Inflammatory macrophage (primary cell): ENCODE measurements around the gene SCN9A.
"Not testable (repeated sequence)": the region's sequence is repeated elsewhere in the genome, so short reads cannot be mapped to it uniquely, and the experiment has no call there.

Experiments used
- DNase-seq, 2 donors: peaks; one replicate each; pipeline ENCODE4 v3.0.0-alpha.2; 2020 to 2022

Gene SCN9A

GRCh38 chr2:166332106-166332505 lies 43.6 kb downstream of the SCN9A start:
- DNase-seq = no peak

GRCh38 chr2:166331468-166331867 lies 44.3 kb downstream of the SCN9A start:
- DNase-seq = no peak

GRCh38 chr2:166329465-166329864 lies 46.3 kb downstream of the SCN9A start:
- no peak for DNase-seq

- no peak for DNase-seq
Measured at GRCh38 chr2:166328147-166328546, 47.6 kb downstream of the SCN9A start.

DNA sequence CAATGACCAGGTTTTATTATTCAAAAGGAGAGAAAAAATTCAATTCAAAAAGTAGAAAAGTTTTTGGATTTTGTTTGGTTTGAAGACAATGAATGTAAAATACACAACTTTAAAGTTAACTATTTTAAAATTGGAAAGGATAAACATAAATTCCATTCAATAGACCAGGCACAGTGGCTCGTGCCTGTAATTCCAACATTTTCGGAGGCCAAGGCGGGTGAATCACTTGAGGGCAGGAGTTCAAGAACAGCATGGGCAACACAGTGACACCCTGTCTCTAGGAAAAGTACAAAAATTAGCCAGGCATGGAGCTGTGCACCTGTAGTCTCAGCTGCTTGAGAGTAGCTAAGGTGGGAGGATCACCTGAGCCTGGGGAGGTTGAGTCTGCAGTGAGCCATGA lies 54.7 kb downstream of the SCN9A start:
- no peak for DNase-seq

DNA sequence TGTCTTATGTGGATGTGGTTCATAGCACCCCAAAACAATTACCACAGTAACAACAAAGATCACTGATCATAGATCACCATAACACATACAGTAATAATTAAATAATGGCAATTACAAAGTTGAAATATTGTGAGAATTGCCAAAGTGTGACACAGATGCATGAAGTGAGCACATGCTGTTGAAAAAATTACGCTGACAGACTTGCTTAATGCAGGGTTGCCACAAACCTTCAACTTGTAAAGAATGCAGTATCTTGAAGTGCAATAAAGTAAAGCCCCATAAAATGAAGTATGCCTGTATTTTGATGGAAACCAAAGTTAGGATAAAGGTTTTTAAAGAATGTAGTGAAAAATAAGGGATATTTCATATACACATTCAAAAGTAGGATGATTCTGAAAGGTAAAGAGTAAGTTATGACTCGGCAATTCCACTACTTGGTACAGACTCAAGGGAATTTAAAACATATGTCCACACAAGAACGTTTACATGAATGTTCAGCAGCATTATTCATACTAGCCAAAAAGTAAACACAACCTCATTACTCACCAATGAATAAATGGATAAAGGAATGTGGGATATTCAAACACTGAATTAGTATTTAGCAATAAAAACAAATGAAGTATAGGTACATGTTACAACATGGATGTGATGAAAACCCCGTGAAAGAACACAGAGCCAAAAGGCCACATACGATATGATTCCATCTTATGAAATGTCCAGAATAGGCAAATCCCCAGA lies 61.6 kb downstream of the SCN9A start:
- DNase-seq = no peak

- not testable (repeated sequence) for DNase-seq
Measured at GRCh38 chr2:166312863-166313262, 62.9 kb downstream of the SCN9A start.

- DNase-seq = no peak
Measured at GRCh38 chr2:166307326-166307725, 68.4 kb downstream of the SCN9A start.

GRCh38 chr2:166304656-166305055 lies 71.1 kb downstream of the SCN9A start:
- DNase-seq = no peak

DNA sequence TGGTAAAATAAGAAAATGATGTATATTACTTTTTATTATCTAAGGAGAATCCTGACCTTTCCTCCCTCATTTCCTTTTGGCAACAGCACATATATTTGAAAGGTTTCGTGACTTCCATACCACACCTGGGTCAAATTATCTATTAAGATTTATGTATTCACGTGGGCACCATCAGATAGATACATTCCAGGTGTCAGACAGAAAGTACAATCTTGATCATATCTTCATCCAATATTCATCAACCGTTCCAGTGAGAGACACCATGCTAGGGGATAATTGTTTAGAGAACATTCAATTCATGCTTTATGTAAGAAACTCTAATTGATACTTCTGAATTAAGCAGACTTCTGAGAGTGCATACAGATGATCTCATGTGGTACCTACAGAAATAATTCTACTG lies 73.7 kb downstream of the SCN9A start:
- DNase-seq = no peak

- DNase-seq = no peak
Measured at GRCh38 chr2:166297951-166298350, 77.8 kb downstream of the SCN9A start.

DNA sequence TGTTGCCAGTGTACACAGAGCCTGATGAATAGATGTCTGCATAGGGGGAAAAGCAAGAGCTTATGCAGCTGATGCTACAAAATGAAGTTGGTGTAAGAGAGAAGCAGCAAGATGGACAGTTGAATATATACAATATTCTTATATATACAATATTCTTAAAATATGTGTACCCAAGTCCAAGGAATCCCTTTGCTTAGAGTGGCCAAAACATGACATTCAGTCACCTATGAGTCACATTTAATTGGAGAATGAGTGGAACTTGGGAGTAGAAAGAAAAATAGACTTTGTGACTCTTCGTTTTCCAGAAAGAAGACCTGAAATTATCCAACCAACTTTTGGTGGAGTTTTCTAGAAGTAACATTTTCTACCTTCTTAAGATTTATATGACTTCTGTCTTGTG lies 81.8 kb downstream of the SCN9A start:
- no peak for DNase-seq

- DNase-seq = no peak
Measured at GRCh38 chr2:166285215-166285614, 90.5 kb downstream of the SCN9A start.

- DNase-seq = no peak
Measured at GRCh38 chr2:166284359-166284758, 91.4 kb downstream of the SCN9A start.

DNA sequence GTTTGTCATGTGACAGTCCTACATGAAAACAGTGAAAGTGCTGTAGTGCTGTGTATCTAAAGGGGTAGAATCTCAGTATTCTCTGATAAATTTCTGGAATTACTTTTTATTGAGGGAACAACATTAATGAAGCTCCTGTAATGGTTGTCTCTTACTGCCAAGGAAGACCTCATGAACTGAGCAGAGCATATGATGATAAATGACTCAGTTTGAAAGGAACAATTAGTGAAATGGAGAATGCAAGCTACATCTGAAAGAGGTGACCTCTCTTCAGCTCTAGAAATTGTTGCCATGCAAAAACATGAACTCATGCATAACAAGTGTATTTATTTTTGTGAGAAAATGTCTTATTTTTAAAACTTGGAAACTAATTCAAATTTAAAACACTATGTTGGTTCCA lies 93.6 kb downstream of the SCN9A start:
- no peak for DNase-seq

DNA sequence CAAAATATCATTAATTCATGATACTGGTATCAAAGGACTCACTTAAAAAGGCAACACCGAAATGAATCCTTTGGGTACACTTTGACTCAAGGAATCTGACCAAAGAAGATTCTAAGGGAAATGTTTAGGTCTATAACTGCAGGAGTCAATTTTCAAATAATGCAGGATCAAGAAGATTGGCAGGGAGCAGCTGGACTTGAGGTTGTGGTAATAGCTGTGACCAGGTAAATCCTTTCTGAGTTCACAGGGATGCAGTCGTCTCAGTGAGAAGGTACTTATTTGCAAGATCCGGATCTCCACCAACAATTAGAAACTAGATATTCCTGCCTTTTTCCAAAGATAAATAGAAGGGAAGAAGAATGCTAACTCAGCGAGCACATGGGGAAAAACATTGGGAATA lies 96.9 kb downstream of the SCN9A start:
- DNase-seq = no peak

GRCh38 chr2:166270376-166270775 lies 105.4 kb downstream of the SCN9A start:
- no peak for DNase-seq

GRCh38 chr2:166269322-166269721 lies 106.4 kb downstream of the SCN9A start:
- DNase-seq = no peak

GRCh38 chr2:166257859-166258258 lies 117.9 kb downstream of the SCN9A start:
- DNase-seq = no peak

DNA sequence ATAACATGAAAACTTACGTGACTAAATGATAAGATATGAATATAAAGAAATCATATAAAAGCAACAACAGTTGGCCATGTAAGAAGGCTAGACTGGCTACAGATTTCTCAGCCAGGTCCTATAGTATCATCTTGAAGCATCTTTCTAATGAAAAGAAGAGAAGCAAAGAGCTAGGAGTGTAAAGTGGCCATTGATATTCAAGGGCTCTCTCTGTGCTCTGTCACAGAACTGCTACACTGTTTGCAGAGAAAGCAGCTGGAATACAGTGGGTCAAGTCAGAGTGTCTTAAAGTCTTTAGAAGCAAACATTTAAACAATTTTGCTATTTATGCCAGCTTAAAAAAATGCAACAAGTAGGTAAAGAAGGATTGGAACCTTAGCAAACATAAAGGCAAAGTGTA lies 118.8 kb downstream of the SCN9A start:
- DNase-seq = no peak

GRCh38 chr2:166249318-166249717 lies 126.4 kb downstream of the SCN9A start:
- DNase-seq = no peak

- no peak for DNase-seq
Measured at GRCh38 chr2:166246901-166247300, 128.8 kb downstream of the SCN9A start.

- no peak for DNase-seq
Measured at GRCh38 chr2:166242309-166242708, 133.4 kb downstream of the SCN9A start.

- no peak for DNase-seq
Measured at GRCh38 chr2:166240387-166241313, 135.1 kb downstream of the SCN9A start.
